Endothelial cell (in vitro differentiated cells): Measurements from ENCODE around the gene KCNJ11. TPM values are rescaled to one million over a fixed set of nuclear protein-coding genes. Genes with fewer than 3 reads are reported as not detected.

Experiments used
- DNase-seq: peaks from one replicate; pipeline ENCODE4 v3.0.0; 2021; ENCODE audit warnings: low spot score
- H3K27ac Mint-ChIP-seq: one replicate; pipeline ENCODE4 v1.8.0; 2021; ENCODE audit warnings: mixed read lengths, inconsistent platforms; ENCODE audit not compliant: unreplicated experiment
- H3K27me3 Mint-ChIP-seq: one replicate; pipeline ENCODE4 v1.8.0; 2021; ENCODE audit warnings: mild to moderate bottlenecking, moderate library complexity, mixed read lengths, inconsistent platforms; ENCODE audit not compliant: unreplicated experiment
- H3K36me3 Mint-ChIP-seq: one replicate; pipeline ENCODE4 v1.8.0; 2021; ENCODE audit warnings: mild to moderate bottlenecking, low read depth, mixed read lengths, inconsistent platforms; ENCODE audit not compliant: unreplicated experiment
- H3K4me1 Mint-ChIP-seq: one replicate; pipeline ENCODE4 v1.8.0; 2021; ENCODE audit warnings: mild to moderate bottlenecking, mixed read lengths, inconsistent platforms; ENCODE audit not compliant: unreplicated experiment
- H3K4me3 Mint-ChIP-seq: one replicate; pipeline ENCODE4 v1.8.0; 2021; ENCODE audit warnings: mild to moderate bottlenecking, mixed read lengths, inconsistent platforms; ENCODE audit not compliant: unreplicated experiment
- H3K9me3 Mint-ChIP-seq: one replicate; pipeline ENCODE4 v1.8.0; 2021; ENCODE audit warnings: mixed read lengths, inconsistent platforms; ENCODE audit not compliant: unreplicated experiment
- CTCF ChIP-seq: fragments of 200-600 bp; sonication (generic); IDR thresholded peaks from one replicate; pipeline ENCODE4 v1.5.0; 2021; ENCODE audit warnings: antibody characterized with exemption; ENCODE audit not compliant: unreplicated experiment
- total RNA-seq: library from RNA; stranded (reverse); fragmentation: NEBNext Ultra II Directional; extraction: Animal tissue kit (Norgen Biotek cat#: 25700); gene quantifications from one replicate; pipeline ENCODE4 v1.2.1, GENCODE V29; 2021; ENCODE audit not compliant: unreplicated experiment

The KCNJ11 gene
- total RNA-seq, 1 donor from 2014 or later, result 0.46 TPM

GRCh38 chr11:17401841-17402240, 13.4 kb upstream of the KCNJ11 start:
- Mint-ChIP-seq H3K4me3 (no peak overlapping the region), H3K4me1 (no peaks in the 10 kb centered on the region), H3K27me3 (peaks cover 2% of the 10 kb centered on the region), H3K36me3 (no peaks in the 10 kb centered on the region), H3K27ac (no peak overlapping the region), H3K9me3 (no peaks in the 10 kb centered on the region)
- TF ChIP-seq CTCF, result no peak
- DNase-seq, result no peak

- Mint-ChIP-seq H3K4me1 (no peaks in the 10 kb centered on the region), H3K9me3 (no peaks in the 10 kb centered on the region), H3K36me3 (no peaks in the 10 kb centered on the region), H3K27me3 (peaks cover 2% of the 10 kb centered on the region), H3K4me3 (no peak overlapping the region), H3K27ac (no peak overlapping the region)
- no peak for TF ChIP-seq CTCF
- DNase-seq, result no peak
These were observed 12.9 kb upstream of the KCNJ11 start for GRCh38 chr11:17401316-17401715.

- H3K27ac Mint-ChIP-seq, result peak overlapping the region; percentile 24
- no peak overlapping the region for H3K4me3 Mint-ChIP-seq
These were observed 11.8 kb upstream of the KCNJ11 start for GRCh38 chr11:17400048-17400775.

GRCh38 chr11:17399236-17399635, 10.8 kb upstream of the KCNJ11 start:
- Mint-ChIP-seq H3K4me3 (no peak overlapping the region), H3K27me3 (peaks cover 6% of the 10 kb centered on the region), H3K4me1 (no peaks in the 10 kb centered on the region), H3K27ac (no peak overlapping the region), H3K36me3 (no peaks in the 10 kb centered on the region), H3K9me3 (no peaks in the 10 kb centered on the region)
- no peak for DNase-seq
- no peak for TF ChIP-seq CTCF

More at GRCh38 chr11:17400048-17400775, 11.8 kb upstream of the KCNJ11 start:
- Mint-ChIP-seq H3K9me3 (no peaks in the 10 kb centered on the region), H3K27me3 (peaks cover 6% of the 10 kb centered on the region), H3K4me1 (no peaks in the 10 kb centered on the region), H3K36me3 (no peaks in the 10 kb centered on the region)
- DNase-seq, result no peak
- TF ChIP-seq CTCF, result no peak

GRCh38 chr11:17397311-17398002, 9.0 kb upstream of the KCNJ11 start:
- no peak for DNase-seq
- Mint-ChIP-seq H3K4me3 (no peak overlapping the region), H3K27ac (no peak overlapping the region), H3K36me3 (no peaks in the 10 kb centered on the region), H3K27me3 (peaks cover 9% of the 10 kb centered on the region), H3K4me1 (no peaks in the 10 kb centered on the region), H3K9me3 (no peaks in the 10 kb centered on the region)
- TF ChIP-seq CTCF, result no peak
